GM18951 (cell line): ENCODE measurements around the gene MRPL23.

Source experiments
- POLR2A ChIP-seq: IDR thresholded peaks from 4 replicates; pipeline ENCODE4 v1.6.1; 2011; ENCODE audit warnings: mild to moderate bottlenecking; ENCODE audit not compliant: insufficient read length, insufficient read depth; ENCODE audit errors: extremely low read depth
- in situ Hi-C: fragments of 300-500 bp; cut with MboI; formaldehyde crosslinking; loops from one replicate; pipeline ENCODE4 v1.12.0; 2022; ENCODE audit warnings: low sequenced_read_pairs, mixed read lengths, inconsistent platforms; ENCODE audit not compliant: unreplicated experiment

Gene MRPL23

GRCh38 chr11:1925373-1926155 is 21.6 kb upstream of the MRPL23 start:
- no peak for TF ChIP-seq POLR2A
- in situ Hi-C loops: no loop called here

DNA sequence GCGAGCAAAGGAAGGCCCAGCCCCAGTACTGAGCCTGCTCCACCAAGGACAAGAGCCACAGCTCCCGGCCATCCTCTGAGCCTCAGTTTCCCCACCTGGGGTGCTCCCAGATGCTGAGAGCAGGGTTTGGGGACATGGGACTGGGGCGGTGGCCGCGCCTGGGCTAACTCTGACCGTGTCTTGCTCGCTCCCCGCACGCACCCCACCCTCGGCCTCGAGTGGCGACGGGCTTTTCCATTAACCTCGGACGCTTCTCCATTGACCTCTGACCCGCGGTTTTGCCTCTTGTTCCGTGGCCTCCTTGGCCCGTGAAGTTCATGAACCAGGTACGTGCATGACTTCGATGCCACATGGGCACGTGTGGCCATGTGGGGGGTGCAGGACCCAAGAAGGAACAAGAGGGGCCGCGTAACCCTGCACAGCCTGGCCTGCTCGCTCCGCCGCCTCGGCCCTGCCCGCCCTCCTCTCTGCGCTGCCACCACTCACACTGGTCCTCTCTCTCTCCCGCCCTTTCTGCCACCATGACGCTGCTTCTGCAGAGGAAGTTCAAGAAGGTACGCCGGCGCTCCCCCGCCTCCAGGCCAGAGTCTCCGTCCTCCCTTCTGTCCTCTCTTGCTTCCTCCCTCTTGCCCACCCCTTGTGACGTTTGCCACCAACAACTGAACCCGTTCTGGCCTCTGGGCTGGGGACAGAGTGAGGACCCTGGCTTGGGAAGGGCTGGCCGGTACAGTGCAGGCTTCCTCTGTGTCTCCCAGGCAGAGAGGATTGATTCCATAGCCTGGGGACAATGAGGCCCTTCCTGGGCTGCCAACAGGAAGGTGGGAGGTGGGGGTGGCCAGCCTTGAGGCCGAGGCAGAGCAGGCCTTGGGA is 20.7 kb upstream of the MRPL23 start:
- in situ Hi-C loops: no loop called here
- no peak for TF ChIP-seq POLR2A

DNA sequence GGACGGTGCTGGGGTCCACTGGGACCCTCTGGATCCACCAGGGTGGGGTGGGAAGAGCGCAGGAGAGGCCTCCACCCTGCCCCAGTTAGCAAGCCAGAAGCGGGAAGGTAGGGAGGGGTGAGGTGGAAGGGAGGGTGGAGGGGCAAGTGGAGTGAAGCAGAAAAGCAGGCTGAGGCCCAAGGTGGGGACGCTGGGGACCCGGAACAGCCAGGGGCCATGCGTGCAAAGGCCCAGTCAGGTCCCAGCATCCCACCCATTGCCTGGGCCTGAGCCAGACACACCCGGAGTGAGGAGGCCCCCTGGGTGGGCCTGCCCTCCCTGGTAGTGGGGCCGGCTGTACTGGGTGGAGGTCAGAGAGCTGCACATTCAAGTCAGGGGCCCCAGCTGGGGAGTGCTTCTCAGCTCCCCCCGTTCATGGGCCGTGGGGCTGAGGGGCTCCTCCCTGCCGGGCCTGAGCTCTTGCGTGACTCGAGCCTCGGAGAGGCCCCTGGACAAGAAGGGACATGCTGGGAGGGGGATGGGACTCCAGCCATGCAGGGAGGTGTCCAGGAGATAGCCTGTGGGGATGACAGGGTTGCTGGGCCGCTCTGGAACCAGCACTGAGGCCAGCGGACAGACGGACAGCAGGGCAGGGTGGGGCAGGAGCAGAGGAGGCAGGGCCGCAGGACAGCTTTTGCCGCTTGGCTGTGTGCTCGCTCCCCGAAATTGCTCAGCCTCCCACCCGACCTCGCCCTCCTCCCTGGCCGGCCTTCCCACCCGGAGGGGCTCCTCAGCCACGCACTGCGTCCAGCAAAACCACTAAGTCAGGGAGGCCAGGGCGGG is 19.9 kb upstream of the MRPL23 start:
- in situ Hi-C loops: no loop called here
- no peak for TF ChIP-seq POLR2A

- in situ Hi-C loops: no loop called here
- no peak for TF ChIP-seq POLR2A
These were observed 19.2 kb upstream of the MRPL23 start for GRCh38 chr11:1927848-1928469.

DNA sequence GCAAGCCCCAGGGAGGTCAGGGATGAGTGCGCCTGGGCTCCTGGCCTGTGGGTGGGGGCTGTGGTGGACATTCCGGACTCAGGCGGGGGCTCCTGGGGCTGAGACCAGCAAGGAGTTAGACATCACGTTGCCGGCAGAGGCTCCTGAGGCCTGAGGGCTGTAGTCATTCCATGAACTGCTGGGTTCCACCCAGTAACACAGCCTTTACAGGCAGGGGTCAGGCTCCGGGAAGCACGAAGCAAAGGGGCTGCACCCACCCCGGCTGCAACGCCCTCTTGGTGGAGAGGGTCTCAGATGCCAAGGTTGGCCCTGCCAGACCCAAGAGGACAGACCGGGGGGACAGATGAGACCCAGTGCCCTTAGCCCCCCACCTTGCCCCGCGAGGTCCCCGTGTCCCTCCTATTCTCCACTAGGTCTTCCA is 18.7 kb upstream of the MRPL23 start:
- in situ Hi-C loops: no loop called here
- TF ChIP-seq POLR2A: no peak

GRCh38 chr11:1928891-1929541 is 18.1 kb upstream of the MRPL23 start:
- TF ChIP-seq POLR2A: no peak
- in situ Hi-C loops: no loop called here

GRCh38 chr11:1929621-1930461 is 17.3 kb upstream of the MRPL23 start:
- TF ChIP-seq POLR2A: no peak
- in situ Hi-C loops: no loop called here

DNA sequence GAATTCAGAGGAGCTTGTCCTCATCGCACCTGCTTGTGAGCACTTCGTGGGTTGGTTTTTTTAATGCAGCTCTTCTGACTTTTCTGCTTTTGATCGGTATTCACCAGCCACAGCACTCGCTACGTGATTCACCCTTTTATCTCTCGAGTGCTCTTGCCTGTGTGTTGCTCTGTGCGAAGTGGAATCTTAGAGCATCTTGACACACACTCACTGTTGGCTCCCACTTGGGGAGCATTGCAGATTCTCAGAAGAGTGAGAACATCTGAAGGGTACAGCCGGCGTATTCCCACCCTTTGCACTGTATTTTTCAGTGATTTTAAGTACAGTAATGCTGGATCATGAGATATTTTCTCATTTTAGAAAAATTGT is 16.7 kb upstream of the MRPL23 start:
- in situ Hi-C loops: no loop called here
- TF ChIP-seq POLR2A: no peak

GRCh38 chr11:1931341-1932104 is 15.6 kb upstream of the MRPL23 start:
- in situ Hi-C loops: no loop called here
- no peak for TF ChIP-seq POLR2A

- TF ChIP-seq POLR2A: no peak
- in situ Hi-C loops: no loop called here
These were observed 15.0 kb upstream of the MRPL23 start for GRCh38 chr11:1932105-1932480.

GRCh38 chr11:1932681-1933080 is 14.5 kb upstream of the MRPL23 start:
- in situ Hi-C loops: no loop called here
- no peak for TF ChIP-seq POLR2A
